ENCODE measurements around the gene VARS1.

DNA sequence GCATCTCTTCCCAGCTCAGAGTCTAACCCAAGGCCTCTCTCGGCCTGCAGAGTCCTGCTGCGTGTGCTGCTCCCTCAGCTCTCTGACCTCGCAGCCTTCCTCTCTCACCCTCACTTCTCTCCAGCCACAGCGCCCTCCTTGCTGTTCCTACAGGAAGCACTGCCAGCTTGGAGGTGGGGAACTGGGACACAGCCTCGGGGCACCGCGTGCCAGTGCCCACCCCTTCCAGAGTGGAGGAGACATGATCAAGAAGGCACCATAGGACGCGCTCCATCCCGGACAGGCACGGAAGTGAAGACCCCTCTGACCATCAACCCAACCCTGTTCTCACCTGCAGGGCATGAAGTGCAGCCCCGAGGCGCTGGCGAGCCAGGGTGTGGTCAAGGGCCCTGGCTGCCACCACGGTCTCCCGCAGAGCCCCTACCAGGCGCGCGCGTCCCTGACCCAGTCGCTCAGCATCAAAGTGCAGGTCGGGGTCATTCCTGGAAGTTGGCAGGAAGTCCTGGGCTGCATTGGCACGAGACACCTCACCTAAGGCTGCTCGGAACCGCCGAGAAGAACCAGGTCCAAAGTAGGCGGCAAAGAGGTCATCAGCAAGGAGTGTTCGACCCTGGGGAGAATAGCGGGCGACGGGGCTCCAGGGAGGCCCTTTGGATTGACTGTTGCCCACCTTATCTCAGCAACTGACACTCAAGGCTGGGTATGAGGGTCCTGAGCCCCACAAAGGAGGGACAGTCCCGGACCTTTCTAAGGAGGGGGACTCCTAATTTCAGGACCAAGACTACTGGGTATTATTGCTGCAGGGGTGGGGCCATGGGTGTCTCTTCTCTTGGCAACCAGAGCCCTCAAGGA is 19.7 kb downstream of the VARS1 start:
- TF ChIP-seq, protein P1, sequence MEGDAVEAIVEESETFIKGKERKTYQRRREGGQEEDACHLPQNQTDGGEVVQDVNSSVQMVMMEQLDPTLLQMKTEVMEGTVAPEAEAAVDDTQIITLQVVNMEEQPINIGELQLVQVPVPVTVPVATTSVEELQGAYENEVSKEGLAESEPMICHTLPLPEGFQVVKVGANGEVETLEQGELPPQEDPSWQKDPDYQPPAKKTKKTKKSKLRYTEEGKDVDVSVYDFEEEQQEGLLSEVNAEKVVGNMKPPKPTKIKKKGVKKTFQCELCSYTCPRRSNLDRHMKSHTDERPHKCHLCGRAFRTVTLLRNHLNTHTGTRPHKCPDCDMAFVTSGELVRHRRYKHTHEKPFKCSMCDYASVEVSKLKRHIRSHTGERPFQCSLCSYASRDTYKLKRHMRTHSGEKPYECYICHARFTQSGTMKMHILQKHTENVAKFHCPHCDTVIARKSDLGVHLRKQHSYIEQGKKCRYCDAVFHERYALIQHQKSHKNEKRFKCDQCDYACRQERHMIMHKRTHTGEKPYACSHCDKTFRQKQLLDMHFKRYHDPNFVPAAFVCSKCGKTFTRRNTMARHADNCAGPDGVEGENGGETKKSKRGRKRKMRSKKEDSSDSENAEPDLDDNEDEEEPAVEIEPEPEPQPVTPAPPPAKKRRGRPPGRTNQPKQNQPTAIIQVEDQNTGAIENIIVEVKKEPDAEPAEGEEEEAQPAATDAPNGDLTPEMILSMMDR (IDR thresholded peaks at IDR 0.05): no peak
- no peak for TF ChIP-seq POLR2A (IDR thresholded peaks at IDR 0.05)

Measured in prostate gland (tissue), 2 donors.